8988T (cell line): ENCODE data around the gene CECR2.
"Not testable (repeated sequence)": the region's sequence is repeated elsewhere in the genome, so short reads cannot be mapped to it uniquely, and the experiment has no call there.

Source experiments
- DNase-seq: peaks from one replicate; pipeline ENCODE4 v3.0.0; 2011

The CECR2 gene

DNA sequence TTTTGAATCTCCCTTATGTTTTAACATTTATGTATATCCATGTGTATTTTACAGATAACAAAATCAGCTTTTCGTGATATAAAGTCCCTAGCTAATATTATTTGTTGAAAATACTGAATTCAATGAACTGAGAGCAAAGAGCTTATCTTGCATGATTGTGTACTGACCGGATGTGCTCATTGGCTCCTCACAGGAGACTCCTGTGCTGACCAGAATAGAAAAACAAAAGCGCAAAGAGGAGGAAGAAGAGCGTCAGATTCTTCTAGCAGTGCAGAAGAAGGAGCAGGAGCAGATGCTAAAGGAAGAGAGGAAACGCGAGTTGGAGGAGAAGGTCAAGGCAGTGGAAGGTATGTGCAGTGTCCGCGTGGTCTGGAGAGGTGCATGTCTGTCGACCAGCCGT, 154.7 kb downstream of the CECR2 start:
- DNase-seq = no peak

DNA sequence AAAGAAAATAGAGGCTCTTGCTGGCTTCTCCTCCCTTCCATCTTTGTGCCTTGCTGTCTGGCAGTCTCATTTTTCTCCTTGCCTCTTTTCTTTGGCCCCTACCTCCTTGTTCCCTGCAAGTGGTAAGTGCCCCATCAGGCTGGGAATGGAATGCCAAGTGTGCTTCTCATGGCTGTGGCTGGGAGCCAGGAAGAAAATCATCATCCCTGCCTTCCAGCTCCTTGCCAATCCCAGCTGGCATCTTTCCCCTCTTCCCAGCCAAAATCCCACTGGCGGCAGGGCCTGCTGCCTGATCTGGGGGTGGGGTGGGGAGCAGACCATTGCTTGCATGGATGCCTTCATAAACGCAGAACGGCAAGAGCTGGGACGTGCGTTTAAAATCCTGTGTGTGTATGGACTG, 167.0 kb downstream of the CECR2 start:
- DNase-seq = no peak

DNA sequence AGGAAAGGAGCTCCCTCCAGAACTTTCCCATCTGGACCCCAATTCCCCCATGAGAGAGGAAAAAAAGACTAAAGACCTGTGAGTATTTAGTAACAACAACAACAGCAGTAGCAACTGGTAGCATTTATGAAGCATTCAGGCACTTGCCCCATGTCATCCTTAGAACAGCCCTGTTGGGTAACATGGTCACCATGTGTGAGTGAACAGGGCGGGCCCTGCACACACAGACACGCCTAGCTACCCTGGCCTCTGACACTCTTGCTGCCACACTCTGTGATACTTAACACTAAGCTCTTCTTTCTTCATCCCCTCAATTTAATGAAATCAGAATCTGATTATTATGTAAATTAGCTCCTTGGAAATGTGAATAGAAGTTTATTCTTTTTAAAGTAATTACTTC, 167.9 kb downstream of the CECR2 start:
- no peak for DNase-seq

DNA sequence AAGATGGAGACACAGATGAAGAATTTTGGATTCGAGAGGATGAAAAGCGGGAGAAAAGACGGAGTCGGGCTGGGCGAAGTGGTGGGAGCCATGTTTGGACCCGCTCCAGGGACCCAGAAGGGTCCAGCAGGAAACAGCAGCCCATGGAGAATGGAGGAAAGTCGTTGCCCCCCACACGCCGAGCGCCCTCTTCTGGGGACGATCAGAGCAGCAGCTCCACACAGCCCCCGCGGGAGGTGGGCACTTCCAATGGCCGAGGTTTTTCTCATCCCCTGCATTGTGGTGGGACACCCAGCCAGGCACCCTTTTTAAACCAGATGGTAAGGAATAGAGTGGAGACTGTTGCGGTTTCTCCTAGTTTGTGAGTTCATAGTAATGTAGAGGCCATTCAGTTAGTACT, 171.2 kb downstream of the CECR2 start:
- DNase-seq = no peak

DNA sequence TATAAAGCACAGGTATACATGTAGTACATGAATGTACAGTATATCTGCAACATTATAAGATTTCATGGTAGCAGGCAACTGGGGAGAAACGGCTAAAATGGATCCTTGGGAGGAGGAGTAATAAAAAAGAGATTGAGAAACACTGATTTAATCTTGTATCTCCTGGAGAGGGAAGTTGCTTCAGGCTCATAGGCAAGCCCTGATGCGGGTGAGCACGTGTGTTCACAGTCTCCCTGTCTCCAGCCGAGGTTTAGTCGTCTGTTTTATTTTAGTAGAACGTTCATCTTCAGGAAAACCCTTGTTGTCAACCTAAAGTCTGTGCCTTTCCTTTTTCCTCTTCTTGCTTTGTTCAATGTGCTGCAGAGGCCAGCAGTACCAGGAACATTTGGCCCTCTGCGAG, 172.2 kb downstream of the CECR2 start:
- DNase-seq = no peak

DNA sequence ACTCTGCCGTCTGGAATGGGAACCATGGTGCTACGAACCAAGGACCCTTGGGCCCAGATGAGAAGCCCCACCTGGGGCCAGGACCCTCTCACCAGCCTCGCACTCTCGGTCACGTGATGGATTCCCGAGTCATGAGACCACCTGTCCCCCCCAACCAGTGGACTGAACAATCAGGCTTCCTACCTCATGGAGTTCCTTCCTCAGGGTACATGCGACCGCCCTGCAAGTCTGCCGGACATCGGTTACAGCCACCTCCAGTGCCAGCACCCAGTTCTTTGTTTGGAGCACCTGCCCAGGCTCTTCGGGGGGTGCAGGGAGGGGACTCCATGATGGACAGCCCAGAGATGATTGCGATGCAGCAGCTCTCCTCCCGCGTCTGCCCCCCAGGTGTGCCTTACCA, 173.2 kb downstream of the CECR2 start:
- no peak for DNase-seq

DNA sequence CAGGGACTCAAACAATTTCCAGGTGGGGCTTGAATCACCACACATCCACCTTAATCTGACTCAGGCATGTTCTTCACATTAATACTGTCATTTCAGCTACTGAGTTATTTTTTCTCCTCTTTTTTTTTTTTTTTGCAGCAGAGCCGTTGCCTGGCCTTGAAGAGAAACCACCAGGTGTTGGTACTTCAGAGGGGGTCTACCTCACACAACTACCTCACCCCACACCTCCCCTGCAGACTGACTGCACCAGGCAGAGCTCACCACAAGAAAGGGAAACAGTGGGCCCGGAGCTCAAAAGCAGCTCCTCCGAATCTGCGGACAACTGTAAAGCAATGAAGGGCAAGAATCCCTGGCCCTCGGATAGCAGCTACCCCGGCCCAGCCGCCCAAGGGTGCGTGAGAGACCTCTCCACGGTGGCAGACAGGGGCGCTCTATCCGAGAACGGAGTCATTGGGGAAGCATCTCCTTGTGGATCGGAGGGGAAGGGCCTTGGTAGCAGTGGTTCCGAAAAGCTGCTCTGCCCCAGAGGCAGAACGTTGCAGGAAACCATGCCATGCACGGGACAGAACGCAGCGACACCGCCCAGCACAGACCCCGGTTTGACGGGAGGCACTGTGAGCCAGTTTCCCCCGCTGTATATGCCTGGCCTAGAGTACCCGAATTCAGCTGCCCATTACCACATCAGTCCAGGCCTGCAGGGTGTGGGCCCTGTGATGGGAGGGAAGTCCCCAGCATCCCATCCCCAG, 178.9 kb downstream of the CECR2 start:
- DNase-seq = no peak

DNA sequence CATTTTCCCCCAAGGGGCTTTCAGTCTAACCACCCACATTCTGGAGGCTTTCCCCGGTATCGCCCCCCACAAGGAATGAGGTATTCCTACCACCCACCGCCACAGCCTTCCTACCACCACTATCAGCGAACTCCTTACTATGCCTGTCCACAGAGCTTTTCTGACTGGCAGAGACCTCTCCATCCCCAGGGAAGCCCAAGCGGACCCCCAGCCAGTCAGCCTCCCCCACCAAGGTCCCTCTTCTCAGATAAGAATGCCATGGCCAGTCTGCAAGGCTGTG, 179.4 kb downstream of the CECR2 start:
- no peak for DNase-seq

DNA sequence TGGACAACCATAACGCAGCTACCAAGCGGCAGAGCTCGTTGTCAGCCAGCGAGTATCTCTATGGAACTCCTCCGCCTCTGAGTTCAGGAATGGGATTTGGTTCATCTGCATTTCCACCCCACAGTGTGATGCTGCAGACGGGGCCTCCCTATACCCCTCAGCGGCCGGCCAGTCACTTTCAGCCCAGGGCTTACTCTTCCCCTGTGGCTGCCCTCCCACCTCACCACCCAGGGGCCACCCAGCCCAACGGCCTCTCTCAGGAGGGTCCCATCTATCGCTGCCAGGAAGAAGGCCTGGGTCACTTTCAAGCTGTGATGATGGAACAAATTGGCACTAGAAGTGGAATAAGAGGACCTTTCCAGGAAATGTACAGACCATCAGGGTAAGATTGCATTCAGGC, 179.9 kb downstream of the CECR2 start:
- no peak for DNase-seq

DNA sequence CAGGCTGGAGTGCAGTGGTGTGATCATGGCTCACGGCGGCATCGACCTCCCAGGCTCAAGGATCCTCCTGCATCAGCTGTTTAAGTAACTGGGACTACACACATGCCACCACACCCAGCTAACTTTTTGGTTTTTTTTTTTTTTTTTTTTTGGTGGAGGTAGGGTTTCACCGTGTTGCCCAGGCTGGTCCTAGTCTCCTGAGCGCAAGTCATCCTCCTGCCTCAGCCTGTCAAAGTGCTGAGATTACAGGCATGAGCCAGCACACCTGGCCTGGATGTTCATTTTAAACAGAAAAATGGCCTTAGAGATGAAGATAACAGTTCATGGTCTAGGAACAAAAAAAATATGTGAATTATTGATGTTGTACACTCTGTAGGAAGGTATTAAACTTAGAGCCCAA, 180.4 kb downstream of the CECR2 start:
- no peak for DNase-seq

DNA sequence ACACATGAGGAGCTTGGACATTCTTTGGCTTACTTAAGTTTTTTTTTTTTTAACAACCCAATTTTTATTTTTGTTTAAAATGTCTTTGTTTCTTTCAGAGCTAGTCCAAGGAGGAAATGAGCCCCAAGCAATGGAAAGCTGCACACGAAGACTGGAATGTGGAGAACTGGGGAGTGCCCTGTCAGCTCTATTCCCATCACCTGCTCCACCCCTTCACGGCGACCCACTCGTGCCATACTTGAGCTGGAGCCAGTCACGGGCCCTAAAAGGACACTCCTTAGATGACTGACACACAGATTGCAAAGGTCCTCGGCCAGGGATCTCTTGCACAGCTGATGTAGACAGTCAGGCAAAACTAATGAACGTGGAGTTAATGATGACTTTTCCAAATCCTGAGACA, 183.5 kb downstream of the CECR2 start:
- no peak for DNase-seq

DNA sequence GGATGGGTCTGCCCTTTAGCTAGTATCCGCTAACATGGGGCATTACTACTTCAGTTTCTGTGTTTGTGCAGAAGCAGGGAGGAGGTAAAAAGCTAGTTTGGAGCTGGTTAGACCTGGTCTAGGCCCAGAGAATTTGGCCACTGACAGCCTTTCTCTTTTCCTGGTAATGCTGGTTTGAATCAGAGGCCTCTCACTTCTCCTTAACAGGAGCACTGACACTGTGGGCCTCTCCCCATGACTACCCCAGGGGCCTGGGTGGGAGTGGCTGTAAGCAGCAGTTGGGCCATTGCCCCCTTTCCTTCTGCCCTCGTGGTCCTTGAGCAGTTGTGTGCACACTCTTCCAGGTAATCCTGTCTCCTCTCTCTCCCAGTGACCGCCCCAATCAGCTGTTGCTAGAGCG, 185.6 kb downstream of the CECR2 start:
- DNase-seq = no peak

DNA sequence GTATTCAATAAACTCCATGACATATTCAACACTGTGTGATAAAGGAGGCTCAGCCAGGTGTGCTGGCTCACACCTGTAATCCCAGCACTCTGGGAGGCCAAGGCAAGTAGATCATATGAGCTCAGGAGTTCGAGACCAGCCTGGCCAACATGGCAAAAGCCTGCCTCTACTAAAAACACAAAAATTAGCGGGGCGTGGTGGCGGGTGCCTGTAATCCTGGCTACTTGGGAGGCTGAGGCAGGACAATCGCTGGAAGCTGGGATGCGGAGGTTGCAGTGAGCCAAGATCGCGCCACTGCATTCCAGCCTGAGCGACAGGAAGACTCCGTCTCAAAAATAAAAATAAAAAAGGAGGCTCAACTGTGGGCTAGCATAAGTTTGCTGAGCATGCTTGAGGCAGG, 189.9 kb downstream of the CECR2 start:
- DNase-seq = no peak

DNA sequence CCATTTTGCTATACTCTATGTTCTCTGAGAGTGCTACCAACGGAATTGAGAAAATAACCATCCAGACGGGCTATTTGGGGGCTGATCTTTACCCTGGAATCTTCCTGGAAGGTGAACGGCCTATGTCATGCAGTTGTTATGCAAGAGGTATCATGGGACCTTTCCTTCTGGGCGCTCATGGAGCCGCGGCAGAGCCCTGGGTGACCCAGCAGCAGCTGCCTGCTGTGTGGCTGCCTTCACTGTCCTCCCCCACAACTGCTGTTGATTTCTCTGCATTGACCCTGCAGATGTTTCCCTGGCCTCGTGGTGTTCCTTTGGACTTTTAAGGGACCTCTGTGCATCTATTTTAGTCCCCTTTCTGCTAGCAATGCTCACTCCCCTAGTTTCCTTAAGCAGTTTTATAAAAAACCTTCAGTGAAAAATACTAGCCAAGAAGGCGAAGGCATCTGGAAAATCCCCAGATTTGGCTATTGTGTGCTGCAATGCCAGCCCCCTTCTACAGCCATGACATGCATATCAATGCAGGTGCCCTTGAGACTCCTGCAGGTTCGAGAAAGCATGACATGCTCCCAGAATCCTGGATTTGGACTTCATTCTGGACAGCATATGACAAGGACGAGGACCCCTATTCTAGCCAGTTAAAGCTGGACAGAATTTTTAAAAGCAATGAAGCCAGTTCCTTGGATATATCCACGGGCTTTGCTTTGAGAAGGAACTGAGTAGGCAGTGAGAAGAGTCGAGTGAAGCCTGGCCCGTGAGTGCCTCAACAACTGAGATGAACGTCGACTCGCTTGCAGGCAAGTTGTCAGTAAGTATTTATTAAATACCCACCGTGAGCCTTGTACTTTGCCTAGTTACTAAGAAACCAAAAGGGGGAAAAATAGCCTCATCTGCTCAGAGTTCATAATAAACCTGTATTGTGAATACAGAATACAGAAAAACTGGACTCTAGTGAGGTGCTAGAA, 193.9 kb downstream of the CECR2 start, which contains the start of gene SLC25A18:
TSS of gene SLC25A18 (plus strand) at position 593 of the 965 bp plus-strand sequence. CDS start 16,447 bp downstream, outside the sequence.
- DNase-seq = no peak

DNA sequence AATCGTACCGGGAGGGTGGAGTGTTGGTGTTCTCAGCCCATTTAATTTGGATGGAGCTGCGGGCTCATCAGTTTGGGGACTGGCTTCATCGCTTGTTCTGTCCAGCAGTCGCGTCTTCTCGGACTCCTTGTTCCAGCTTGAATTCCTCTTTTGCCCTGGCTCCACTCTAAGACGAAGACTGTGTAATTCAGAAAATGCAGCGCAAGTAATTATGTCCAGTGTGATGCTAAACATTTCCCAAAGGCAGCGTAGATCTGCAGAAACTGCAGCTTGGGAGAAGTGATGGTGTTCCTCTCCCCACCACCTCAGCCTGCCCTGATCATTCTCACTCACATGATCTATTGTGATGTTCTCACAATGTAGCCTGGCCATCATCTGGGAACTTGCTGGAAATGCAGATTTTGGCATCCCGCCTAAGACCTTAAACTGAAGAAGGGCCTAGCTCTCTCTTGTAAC, 194.7 kb downstream of the CECR2 start:
- DNase-seq = no peak

DNA sequence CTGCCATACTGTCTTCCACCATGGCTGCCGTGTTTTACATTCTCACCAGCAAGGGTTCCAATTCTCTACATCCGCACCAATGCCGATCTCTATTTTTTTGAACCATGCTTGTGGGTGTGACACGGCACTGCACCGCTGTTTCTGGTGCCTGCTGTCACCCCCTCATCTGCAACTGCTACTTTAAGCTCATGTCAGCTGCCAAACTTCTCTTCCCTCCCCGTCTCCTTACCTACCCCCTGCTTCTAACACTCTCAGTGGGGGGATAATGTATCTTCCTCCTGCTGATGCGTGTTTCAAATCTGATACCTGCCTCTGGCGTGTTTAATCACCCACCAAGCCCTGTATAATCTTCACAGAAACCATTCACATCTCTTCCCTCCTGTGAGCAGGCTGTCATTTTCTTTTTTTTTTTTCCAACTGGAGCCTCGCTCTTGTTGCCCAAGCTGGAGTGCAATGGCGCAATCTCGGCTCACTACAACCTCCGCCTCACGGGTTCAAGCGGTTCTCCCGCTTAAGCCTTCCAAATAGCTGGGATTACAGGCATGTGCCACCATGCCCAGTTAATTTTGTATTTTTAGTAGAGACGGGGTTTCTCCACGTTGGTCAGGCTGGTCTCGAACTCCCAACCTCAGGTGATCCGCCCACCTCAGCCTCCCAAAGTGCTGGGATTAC, 196.9 kb downstream of the CECR2 start:
- not testable (repeated sequence) for DNase-seq

DNA sequence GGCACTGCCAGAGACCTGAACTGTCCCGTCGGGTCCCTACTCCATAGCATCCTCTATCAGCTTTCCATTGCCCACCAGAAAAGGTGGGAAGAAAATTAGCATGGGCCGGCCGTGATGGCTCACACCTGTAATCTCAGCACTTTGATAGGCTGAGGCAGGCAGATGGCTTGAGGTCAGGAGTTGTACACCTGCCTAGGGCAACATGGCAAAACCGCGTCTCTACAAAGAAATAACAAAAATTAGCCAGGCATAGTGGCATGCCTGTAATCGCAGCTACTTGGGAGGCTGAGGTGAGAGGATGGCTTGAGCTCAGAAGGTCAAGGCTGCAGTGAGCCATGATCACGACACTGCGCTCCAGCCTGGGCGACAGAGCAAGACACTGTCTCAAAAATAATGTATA, 197.5 kb downstream of the CECR2 start:
- no peak for DNase-seq

DNA sequence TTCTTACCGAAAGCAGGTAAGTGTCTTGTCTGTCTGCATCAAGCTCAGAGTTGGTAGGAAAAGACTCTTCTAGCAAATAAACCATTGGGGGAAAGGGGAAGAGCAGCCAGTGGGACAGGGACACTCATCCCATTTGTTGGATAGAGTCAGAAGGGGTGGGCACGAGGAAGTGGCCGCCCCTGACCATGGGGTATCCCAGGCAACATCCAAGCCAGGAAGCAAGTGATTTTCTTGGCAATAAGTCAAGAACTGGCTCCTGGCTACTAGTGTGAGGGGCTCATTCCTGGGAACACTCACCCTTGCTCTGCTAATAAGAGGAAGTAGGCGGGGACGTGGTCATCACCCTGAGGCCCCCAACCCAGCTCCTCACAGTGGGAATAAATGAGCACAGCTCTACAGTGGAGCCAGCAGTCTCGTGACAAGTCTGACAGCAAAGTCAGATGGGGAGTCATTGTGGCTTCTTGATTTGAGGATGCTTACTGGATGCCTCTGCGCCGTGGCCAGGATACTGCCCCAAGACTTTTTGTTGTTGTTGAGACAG, 200.8 kb downstream of the CECR2 start:
- DNase-seq = no peak

DNA sequence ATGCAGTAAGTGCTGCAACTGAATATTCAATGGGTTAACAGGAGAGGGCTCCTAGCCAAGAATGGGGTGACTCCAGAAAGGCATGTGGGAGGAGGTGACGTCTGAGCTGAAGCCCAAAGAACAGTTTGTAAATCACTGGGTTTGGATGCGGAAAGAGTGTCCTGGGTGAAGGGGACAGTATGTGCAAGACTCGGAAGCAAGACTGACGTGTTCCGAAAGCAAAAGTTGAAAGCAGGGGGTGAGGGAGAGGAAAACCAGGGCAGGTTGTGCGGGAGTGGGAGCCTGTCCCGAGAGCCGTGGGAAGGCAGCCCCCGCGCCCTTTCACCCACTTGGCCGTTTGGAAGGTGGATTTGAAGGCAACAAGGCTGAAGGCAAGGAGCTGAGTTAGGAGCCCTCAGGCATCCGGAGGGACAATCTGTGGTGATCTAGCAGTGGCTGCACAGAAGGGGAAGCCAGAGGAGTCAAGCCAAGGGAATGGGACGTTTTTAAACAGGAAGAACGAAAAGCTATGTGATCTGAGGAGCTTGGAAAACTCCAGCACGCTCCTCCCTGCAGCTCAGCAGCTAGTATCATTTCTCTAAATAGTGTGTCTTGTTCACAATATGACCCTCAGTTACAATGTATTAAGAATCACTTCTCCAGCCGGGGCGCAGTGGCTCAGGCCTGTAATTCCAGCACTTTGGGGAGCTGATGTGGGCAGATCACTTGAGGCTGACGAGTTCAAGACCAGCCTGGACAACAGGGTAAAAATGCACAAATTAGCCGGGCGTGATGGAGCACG, 201.8 kb downstream of the CECR2 start:
- DNase-seq = no peak

DNA sequence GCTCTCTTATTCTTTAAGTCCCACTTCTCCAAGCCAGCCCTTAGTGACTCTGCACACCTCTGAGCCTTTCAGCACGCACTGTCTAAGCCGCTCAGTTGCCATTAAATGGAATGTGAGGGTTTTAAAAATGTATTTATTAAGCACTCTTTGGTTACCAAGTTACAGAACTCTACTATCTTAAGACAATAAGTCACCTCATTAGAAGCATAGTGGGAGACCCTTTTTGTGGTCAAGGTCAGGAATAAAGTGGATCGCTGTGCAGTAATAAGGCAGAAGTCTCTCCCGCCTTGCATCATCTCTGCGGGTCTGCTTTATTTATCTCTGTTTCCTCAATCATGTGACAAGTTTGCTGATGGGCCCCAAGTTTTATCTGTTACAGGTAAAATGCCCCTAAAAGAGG, 205.9 kb downstream of the CECR2 start:
- DNase-seq = no peak

DNA sequence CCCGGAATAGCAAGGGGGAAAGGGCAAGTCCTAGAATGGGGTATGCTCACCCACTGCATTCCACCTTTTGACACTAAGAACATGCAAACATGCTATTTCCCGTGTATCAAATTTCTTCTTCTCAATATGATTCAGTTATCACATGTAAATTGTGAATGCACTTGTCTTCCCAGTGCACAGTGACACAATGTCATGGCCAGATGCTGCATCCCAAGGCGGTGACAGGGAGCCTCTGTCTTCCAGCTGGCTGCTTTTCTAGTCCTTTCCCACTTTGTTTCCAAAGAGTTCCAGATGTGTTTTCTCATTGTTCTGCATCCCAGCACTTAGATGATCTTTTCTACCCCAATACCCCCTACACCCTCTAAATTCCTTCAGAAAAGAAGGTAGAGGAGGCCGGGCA, 206.4 kb downstream of the CECR2 start:
- DNase-seq = no peak

DNA sequence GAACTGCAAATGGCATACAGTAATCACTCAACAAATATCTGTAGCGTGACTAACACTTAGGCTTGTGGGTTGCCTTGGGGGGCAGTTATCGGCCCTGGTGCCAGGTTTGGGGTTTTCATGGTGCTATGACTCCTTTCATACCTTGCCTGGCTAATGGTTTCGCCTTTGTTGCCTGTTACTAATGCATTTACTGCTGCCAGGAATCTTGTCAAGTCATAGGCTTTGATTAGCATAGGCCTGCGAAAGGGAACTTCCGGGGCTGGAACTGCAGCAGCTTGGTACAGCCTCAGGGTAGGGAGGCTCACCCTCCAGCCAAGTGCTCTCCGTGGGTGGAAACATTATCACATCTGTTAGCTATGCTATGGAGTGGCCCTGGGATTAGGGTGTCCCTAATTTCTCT, 207.2 kb downstream of the CECR2 start:
- DNase-seq = no peak
